ENCODE data around the gene ING1.
"Not testable (repeated sequence)": the region's sequence is repeated elsewhere in the genome, so short reads cannot be mapped to it uniquely, and the experiment has no call there.

The ING1 gene

GRCh38 chr13:110714797-110715394 is 1.4 kb downstream of the ING1 start:
- DNase-seq (ENCODE audit: extremely low spot score): no peak
- TF ChIP-seq CTCF (IDR thresholded peaks at IDR 0.05; ENCODE audit: control extremely low read depth, extremely low read depth, low read depth, missing control alignments): peak; percentile 16
- ChIA-PET CTCF (no interaction called here), POLR2A (interaction anchor here (0.5 to 1.7 kb wide), 28 partner anchors 8 to 1757 kb away, joined by 3 to 25 read pairs (median 4); partner anchors contain the start of genes ANKRD10 and CARS2)

GRCh38 chr13:110715395-110716246 is 2.1 kb downstream of the ING1 start:
- no peak for TF ChIP-seq CTCF (IDR thresholded peaks at IDR 0.05; ENCODE audit: control extremely low read depth, extremely low read depth, low read depth, missing control alignments)
- ChIA-PET CTCF (interaction anchor here (1.4 to 1.6 kb wide), 3 partner anchors 7 to 251 kb away, joined by 3 to 5 read pairs (median 3); no protein-coding TSS in a partner anchor), POLR2A (interaction anchor here (0.5 to 1.7 kb wide), 27 partner anchors 7 to 1306 kb away, joined by 3 to 25 read pairs (median 4); partner anchors contain the start of genes ANKRD10 and CARS2)
- DNase-seq (ENCODE audit: extremely low spot score): peak; percentile 96

GRCh38 chr13:110716247-110716515 is 2.7 kb downstream of the ING1 start:
- no peak for DNase-seq (ENCODE audit: extremely low spot score)
- TF ChIP-seq CTCF (IDR thresholded peaks at IDR 0.05; ENCODE audit: control extremely low read depth, extremely low read depth, low read depth, missing control alignments): no peak
- ChIA-PET CTCF (interaction anchor here (1.4 to 1.6 kb wide), 3 partner anchors 8 to 252 kb away, joined by 3 to 5 read pairs (median 3); no protein-coding TSS in a partner anchor), POLR2A (interaction anchor here (0.6 kb wide), 1 partner anchor 70 kb away, joined by 6 read pairs; no protein-coding TSS in a partner anchor)

GRCh38 chr13:110719036-110719710 is 5.7 kb downstream of the ING1 start:
- ChIA-PET CTCF (no interaction called here), POLR2A (no interaction called here)
- DNase-seq (ENCODE audit: extremely low spot score): no peak
- no peak for TF ChIP-seq CTCF (IDR thresholded peaks at IDR 0.05; ENCODE audit: control extremely low read depth, extremely low read depth, low read depth, missing control alignments)

GRCh38 chr13:110722971-110723370 is 9.5 kb downstream of the ING1 start:
- DNase-seq (ENCODE audit: extremely low spot score): no peak
- no peak for TF ChIP-seq CTCF (IDR thresholded peaks at IDR 0.05; ENCODE audit: control extremely low read depth, extremely low read depth, low read depth, missing control alignments)
- POLR2A ChIA-PET: interaction anchor here (0.7 kb wide), 1 partner anchor 8 kb away, joined by 3 read pairs; no protein-coding TSS in a partner anchor
- CTCF ChIA-PET: interaction anchor here (1.5 kb wide), 1 partner anchor 78 kb away, joined by 4 read pairs; no protein-coding TSS in a partner anchor

- CTCF ChIA-PET: interaction anchor here (1.5 kb wide), 1 partner anchor 78 kb away, joined by 4 read pairs; no protein-coding TSS in a partner anchor
Measured at GRCh38 chr13:110723598-110723997, 10.1 kb downstream of the ING1 start.

GRCh38 chr13:110726153-110726552 is 12.7 kb downstream of the ING1 start:
- DNase-seq (ENCODE audit: extremely low spot score); POLR2A ChIA-PET; CTCF ChIA-PET: not testable (repeated sequence)

More at GRCh38 chr13:110723598-110723997, 10.1 kb downstream of the ING1 start:
- TF ChIP-seq CTCF (IDR thresholded peaks at IDR 0.05; ENCODE audit: control extremely low read depth, extremely low read depth, low read depth, missing control alignments): no peak
- no peak for DNase-seq (ENCODE audit: extremely low spot score)
- POLR2A ChIA-PET: interaction anchor here (0.5 to 1.0 kb wide), 2 partner anchors 8 to 192 kb away, joined by 4 to 5 read pairs; partner anchors contain the start of gene ANKRD10
